HG03439 (cell line): Measurements from ENCODE around the gene MLXIPL.
"Not testable (repeated sequence)": the region's sequence is repeated elsewhere in the genome, so short reads cannot be mapped to it uniquely, and the experiment has no call there.

Source experiments
- ATAC-seq: cut with Tn5 transposase; IDR thresholded peaks from one replicate; pipeline ENCODE4 v1.9.1; 2021; ENCODE audit warnings: mild to moderate bottlenecking, moderate library complexity; ENCODE audit not compliant: unreplicated experiment

MLXIPL gene

DNA sequence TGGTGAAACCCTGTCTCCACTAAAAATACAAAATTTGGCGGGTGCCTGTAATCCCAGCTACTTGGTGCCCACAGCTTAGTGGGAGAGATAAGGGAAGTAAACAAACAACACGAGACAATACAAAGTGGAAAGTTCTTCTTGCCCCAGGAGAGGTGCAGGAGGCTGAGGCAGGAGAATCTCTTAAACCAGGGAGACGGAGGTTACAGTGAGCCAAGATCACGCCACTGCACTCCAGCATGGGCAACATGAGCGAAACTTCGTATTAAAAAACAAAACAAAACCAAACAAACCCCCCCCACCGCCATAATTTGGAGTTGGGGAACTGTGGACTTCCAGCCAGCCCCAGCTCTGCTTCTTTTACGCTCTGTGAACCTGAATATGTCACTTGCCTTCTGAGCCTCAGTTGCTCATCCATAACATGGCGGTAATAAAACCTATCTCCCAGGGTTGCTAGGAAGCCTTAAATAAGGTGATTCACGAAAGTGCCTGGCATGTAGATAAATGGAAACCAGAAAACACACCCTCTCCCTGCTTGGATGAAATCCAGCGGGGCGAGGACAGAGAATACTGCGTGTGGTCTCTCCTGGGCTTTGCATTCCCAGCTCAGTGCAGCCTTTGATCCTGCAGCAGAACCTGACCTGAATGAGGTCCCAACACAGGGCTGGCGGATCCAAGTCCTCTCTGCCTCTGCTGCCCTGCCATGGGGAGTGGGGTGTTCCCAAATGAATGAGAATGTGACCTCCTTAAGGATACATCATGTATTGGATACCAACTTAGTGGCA is 10.2 kb downstream of the MLXIPL start:
- no peak for ATAC-seq

GRCh38 chr7:73612598-73613269 is 11.6 kb downstream of the MLXIPL start:
- no peak for ATAC-seq

GRCh38 chr7:73611017-73611555 is 13.2 kb downstream of the MLXIPL start:
- no peak for ATAC-seq

DNA sequence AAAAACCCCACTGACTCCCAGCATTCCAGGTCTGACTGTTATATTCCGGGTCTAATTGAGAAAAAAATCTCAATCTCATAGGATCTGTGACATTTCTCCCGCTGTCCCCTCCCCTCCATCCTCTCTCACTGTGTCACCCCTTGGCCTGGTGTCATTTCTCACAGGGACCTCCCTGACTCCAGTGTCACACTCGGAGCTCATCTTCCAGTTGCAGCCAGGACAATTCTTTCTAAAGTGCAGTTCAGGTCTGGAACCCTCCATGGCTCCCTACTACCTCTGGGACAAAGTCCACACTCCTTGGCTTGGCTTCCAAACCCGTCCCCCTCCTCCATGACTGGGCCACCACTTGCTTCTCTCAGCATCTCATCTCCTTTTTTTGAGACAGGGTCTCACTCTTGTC is 14.2 kb downstream of the MLXIPL start:
- ATAC-seq, result no peak

GRCh38 chr7:73607692-73607983 is 16.7 kb downstream of the MLXIPL start:
- not testable (repeated sequence) for ATAC-seq

DNA sequence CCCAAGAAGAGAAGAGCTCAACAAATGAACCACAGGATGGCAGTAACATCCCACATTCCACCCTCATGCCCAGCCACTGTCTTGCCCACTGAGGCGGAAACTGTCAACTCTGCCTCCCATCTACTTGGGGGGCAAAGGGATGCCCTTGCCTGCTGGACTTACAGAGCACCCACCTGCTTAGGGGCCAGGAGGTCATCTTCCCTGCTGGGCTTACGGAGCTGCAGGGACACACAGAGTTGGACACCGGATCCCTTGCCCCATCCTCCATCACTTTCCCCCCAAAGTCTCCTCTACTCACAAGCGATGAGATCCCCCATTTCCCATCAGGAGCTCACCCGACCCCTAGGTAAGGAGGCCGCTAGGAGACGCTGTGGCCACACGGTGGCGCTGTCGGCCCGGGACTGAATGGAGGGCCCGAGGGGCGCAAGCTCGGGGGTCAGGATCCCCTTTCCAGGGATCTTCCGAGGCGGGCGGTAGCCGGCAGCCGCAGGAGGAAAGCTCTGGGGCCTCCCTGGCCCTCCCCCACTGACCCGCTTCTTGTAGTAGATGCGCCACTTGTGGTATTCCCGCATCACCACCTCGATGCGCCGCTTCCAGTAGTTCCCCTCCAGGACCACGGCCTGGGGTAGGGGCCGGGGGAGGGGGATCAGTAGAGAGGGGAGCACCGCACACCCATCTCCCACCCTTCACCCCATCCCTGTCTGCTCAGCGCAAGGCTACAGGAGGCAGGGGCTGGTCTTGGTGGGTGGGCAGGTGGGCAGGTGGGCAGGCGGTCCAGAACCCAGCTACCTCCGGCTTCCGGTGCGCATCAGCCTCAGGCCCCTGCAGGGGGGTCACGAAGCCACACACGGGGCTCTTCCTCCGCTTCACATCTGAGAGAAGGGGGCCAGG is 17.3 kb downstream of the MLXIPL start:
- no peak for ATAC-seq

GRCh38 chr7:73605601-73606220 is 18.6 kb downstream of the MLXIPL start:
- ATAC-seq, result no peak

GRCh38 chr7:73602721-73603651 is 21.3 kb downstream of the MLXIPL start:
- ATAC-seq, result no peak

DNA sequence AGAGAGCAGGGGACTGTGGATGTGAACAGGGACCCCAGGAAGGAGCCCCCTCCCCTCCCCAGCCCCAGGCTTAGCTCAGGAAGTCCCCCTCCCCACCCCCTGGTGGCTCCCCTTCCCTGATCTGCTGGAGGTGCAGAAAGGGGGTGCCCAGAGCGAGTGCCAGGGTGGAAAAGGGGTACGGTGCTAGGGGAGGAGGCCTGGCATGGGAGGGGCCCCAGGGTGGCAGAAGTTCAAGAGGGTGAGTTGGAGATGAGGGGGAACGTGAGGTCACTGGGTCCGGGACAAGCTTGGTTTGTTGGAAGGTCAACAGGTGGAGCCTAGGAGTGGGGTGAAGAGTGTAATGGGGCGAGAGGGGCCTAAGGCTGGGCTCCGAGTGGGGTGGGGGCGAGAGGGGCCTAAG is 24.4 kb downstream of the MLXIPL start:
- ATAC-seq, result no peak

GRCh38 chr7:73599151-73599882 is 25.0 kb downstream of the MLXIPL start:
- ATAC-seq, result no peak

GRCh38 chr7:73597978-73598782 is 26.1 kb downstream of the MLXIPL start:
- no peak for ATAC-seq

DNA sequence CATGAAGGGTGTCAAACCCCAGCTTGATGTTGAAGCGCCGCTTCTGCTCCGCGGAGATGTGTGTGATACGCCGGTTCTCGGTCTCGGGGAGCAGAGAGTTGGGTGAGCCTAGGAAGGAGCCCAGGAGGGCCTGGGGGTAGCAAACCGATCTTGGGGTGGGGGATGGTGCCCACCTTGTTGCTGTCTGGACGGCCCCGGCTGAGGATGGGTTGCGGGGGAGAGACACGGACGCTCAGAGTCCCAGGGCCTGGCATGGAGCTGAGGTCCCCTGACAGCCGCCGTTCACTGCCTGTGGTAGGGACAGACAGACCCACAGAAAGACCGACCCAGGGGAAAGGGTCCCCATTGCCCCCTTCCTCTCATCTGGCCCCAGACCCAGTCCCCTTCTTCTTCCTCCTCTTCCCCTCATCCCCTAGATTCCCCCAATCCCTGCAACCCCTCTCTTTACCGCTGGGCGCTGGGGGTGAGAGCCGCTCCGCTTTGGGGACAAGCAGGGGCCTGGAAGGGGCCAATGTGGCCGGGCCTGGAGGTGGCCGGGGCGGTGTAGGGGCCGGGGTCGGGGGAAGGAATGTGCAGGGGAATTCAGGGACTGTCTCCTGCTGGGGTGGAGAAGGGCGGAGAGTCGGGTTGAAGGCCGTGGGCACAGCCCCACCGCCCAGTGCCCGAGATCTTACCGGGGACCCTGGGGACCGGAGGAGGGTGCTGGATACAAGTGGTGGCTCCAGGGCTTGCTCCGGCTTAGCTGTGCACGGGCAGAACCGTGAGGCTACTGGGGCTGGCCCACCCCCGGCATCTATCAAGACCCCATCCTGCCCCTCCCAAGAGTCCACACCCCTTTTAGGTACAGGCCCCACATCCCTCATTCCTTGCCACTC is 27.9 kb downstream of the MLXIPL start:
- no peak for ATAC-seq

DNA sequence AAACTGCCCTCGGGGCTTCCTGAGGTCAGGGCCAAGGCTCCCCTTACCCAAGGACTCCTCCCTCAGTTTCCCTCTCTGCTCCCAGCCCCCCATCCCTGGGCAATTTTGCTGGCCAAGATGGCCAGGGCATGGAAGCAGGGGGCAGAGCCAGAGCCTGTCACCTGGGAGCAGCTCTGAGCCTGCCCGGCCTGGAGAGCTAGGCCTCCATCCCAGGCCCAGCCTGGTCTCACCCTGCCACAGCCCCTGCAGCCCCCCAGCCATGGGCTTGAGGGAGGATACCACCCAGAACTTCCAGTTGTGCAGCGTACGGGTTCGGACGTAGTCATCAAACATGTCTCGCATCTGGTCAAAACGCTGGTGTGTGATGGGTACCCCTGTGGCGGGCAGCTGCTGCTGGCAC is 29.0 kb downstream of the MLXIPL start:
- no peak for ATAC-seq

- no peak for ATAC-seq
Observed at GRCh38 chr7:73593207-73594045, 30.9 kb downstream of the MLXIPL start.

GRCh38 chr7:73586911-73587310 is 37.4 kb downstream of the MLXIPL start:
- no peak for ATAC-seq

DNA sequence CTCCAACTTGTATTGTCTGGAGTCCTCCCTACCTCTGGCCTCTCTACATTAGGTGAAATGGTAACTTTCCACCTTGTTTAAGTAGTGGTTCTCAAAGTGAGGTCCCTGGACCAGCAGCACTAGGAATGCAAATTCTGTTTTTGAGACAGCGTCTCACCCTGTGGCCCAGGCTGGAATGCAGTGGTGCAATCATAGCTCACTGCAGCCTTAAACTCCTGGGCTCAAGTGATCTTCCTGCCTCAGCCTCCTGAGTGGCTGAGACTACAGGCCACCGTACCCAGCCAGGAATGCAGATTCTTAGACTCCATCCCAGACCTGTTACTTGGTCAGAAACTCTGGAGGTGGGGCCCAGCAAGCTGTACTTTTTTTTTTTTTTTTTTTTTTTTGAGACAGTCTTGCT is 39.1 kb downstream of the MLXIPL start:
- ATAC-seq, result no peak
